NCI-H524 (cell line): Measurements from ENCODE around the gene SIRT2.
"Not testable (repeated sequence)": the region's sequence is repeated elsewhere in the genome, so short reads cannot be mapped to it uniquely, and the experiment has no call there.

ENCODE experiments used
- DNase-seq, 2 experiments: peaks; one replicate each; lab custom pipeline; 2025; lab: John Stamatoyannopoulos, UW

The SIRT2 gene

DNA sequence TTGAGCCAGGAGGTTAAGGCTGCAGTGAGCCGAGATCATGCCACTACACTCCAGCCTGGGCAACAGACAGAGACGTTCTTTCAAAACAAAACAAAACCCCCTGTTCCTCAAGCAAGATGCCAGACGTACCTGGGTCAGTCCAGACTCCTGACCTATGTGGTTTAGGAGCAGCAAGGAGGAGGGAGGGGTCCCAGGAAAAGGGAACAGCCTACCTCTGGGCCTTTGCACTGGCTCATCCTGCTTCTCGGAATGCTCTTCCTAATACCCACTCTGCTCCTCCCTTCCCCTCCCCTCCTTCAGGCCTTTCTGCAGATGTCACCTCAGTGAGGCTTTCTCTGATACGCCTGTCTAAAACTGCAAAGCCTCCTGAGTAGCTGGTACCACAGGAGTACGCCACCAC is 30.9 kb downstream of the SIRT2 start:
- no peak for DNase-seq

DNA sequence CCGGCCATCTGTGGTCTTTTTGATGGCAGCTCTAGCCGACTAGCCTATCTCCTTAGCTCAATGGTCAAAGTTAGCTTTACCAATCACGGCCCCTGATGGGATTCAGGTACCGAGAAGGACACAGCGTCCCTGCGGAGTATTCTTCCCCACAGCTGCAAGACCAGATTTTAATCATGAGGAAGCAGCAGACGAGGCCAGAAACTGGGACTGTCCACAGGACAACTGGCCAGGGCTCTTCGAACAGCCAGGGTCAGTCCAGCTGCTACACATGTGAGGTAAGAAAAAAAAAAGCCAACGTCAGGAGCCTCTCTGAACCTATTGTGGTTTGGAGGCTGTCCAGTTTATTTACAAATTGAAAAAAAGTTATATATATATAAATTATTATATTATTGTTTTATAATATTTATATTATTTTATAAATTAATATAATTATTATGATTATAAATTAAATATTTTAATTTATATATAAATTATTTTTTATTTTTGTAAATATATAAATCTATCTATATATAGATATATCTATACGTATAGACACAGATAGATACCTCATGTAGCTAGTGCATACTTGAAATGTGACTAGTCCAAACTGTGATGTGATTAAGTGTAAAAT is 32.1 kb downstream of the SIRT2 start:
- no peak for DNase-seq

DNA sequence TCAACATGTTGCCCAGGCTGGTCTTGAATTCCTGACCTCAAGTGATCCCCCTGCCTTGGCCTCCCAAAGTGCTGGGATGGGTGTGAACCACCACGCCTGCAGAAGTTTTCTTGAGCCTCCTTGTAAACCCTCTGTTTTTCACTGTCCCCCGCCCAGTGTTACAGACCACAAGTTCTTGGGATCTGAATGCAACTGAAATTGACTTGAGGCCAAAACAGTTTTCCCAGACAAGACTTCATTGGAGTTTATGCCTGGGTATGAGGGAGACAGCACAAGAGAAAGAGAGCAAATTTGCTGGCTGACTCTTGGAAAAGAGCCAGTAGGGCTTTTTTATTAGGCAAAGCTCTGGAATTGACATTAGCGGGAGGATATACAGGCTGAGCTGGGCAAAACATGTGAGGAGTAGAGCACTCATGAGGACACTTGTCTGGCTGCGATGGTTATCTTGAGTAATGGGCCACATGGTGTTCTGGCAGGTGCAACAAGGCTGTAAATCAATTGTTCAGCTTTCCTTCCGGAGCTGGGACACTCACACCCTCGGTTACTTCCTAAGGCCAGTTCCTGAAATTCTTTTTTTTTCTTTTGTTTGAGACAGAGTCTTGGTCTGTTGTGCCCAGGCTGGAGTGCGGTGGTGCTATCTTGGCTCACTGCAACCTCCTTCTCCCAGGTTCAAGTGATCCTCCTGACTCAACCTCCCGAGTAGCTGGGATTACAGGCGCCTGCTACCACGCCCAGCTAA is 36.9 kb downstream of the SIRT2 start:
- peak; percentile 91 to 96 for DNase-seq

GRCh38 chr19:38861368-38861767 is 38.0 kb downstream of the SIRT2 start:
- DNase-seq, result no peak

DNA sequence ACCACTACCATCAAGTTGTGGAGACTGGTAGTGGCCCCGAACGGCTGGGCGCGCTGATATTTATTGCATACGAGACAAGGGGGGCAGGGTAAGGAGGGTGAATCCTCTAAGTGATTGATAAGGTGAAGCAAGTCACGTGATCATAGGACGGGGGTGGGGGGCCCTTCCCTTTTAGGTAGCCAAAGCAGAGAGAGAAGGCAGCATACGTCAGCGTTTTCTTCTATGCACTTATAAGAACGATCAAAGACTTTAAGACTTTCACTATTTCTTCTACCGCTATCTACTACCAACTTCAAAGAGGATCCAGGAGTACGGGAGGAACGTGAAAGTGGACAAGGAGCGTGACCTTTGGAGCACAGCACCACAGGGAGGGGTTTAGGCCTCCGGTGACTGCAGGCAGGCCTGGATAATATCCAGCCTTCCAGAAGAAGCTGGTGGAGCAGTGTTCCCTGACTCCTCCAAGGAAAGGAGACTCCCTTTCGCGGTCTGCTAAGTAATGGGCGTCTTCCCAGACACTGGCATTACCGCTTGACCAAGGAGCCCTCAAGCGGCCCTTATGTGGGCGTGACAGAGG is 39.7 kb downstream of the SIRT2 start:
- not testable (repeated sequence) for DNase-seq

GRCh38 chr19:38856813-38857212 is 42.6 kb downstream of the SIRT2 start:
- no peak for DNase-seq

GRCh38 chr19:38855751-38856150 is 43.7 kb downstream of the SIRT2 start:
- not testable (repeated sequence) for DNase-seq

DNA sequence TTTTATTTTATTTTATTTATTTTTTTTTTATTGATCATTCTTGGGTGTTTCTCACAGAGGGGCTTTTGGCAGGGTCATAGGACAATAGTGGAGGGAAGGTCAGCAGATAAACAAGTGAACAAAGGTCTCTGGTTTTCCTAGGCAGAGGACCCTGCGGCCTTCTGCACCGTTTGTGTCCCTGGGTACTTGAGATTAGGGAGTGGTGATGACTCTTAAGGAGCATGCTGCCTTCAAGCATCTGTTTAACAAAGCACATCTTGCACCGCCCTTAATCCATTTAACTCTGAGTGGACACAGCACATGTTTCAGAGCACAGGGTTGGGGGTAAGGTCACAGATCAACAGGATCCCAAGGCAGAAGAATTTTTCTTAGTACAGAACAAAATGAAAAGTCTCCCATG is 44.5 kb downstream of the SIRT2 start:
- peak; percentile 40 to 76 for DNase-seq

GRCh38 chr19:38853214-38853613 is 46.2 kb downstream of the SIRT2 start:
- no peak for DNase-seq

GRCh38 chr19:38852231-38853044 is 47.0 kb downstream of the SIRT2 start:
- DNase-seq, result peak in 1 of 2 experiments; percentile 42

DNA sequence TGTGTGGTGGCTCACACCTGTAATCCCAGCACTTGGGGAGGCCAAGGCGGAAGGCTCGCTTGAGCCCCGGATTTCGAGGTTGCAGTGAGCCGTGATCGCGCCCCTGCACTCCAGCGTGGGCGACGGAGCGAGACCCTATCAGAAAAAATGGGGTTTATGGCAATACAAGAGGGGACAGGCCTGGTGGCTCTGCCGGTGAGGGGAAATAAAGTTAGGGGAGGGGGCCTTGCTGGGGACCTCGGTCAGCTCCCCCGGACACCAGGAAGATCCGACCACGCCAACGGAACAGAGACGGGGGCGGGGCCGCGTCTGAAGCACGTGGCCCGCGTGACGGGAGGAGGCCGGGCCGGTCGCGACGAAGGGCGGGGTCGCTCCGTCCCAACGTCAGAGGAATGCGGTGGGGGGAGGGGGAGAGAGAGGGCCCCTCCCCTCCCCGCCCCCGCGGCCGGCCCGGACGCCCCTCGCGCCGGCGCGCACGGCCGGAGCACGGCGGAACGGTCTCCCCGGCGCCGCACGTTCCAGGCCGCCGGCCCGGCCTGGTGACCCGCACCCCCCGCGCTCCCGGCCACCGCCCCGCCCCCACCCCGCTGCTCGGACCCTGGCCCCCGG is 47.7 kb downstream of the SIRT2 start:
- peak; percentile 52 to 88 for DNase-seq

- DNase-seq, result no peak
Measured at GRCh38 chr19:38850976-38851621, 48.3 kb downstream of the SIRT2 start.

DNA sequence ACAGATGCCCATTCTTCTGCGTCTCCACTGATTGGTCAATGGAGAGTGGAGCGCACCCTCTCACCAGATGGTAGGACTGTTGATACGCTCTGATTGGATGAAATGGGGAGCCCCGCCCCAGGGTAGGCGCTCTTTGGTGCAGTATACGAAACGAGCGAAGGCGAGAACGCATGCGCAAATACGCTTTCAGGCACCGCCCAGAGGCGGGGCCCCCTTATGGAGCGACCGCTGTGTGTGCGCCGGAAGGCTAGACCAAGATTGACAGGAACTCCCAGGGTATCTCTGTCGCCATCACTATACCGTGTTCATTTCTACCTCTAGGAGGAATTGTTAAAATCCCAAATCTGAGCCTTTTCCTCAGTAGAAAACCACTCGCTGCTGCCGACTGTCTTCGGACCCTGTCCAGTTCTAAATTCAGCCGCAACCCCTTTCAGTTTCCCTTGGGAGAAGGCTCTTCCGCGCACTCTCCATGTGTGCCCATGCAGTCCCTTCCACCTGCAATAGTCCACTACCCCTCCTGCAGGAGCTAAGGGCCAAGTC is 48.9 kb downstream of the SIRT2 start:
- peak in 1 of 2 experiments; percentile 74 for DNase-seq

DNA sequence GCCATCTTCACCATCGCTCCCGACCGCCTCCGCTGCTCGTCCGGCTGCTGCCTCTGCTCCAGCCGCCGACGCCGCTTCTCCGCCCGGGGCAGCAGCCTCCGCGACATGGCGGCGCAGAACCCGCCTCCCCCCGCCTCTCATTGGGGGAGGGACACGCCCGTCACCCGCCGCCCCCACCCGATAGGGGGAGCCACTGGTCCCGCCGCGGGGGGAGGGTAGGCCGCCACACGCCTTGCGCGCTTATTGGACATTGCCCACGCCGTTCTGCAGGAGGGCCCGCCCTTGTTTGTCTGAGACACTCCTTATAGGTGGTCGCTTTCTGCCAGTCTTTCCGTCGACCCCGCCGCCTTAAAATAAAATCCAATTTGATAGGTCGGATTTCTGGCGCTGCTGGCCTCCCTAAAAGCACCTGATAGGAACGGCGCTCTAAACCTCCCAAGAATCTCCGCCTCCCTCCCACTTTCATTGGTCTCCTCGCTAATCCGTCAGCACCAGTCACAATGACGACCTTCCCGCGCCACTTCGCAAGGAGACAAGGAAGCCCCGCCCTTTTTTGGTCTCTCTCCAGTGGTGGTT is 49.5 kb downstream of the SIRT2 start, which contains the start of gene HNRNPL:
Gene HNRNPL, minus strand, starts transcription at position 127 of the 576 bp plus-strand sequence. Its CDS starts 20 bp downstream, at position 107.
- peak; percentile 100 for DNase-seq

GRCh38 chr19:38849147-38849859 is 50.1 kb downstream of the SIRT2 start:
- peak; percentile 96 to 98 for DNase-seq

GRCh38 chr19:38848299-38849146 is 50.9 kb downstream of the SIRT2 start:
- DNase-seq, result peak in 1 of 2 experiments; percentile 35

GRCh38 chr19:38846097-38846496 is 53.3 kb downstream of the SIRT2 start:
- DNase-seq, result no peak

DNA sequence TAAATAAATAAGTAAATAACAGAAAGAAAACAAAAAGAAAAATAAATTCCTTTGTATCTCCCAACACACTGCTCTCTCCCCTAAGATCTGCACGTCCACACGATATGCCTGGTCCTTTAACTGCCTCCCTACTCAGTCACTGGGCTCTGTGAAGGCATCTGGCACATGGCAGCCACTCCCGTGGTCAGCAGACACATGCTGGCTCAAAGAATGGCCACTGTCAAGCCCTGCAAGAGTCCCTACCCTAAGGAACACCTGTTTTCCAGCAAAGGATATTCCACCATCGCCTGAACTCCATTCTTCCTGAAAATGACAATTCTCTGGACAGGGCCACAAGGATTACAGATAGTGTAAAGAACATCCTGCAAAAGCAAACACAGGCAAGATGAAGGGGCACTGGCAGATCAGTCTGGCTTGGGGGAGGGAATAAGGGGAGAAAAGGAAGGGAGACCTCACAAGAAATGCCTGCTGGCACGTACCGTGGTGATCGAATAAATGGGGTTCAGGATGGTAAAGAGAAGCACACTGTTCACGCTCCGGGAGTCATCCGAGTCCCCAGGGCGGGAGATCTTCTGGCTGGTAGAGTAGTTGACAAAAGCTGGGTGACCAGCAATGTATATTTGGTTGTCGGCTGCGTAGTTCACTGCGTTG is 53.9 kb downstream of the SIRT2 start:
- DNase-seq, result no peak
